Erythroblast (primary cell): ENCODE measurements around the gene CFAP410.

Experiments used
- GATA1 ChIP-seq: IDR thresholded peaks from 2 replicates; pipeline ENCODE4 v1.6.1; 2011; ENCODE audit warnings: low read depth, mild to moderate bottlenecking, control low read depth, low read length, moderate library complexity
- POLR2A ChIP-seq: IDR thresholded peaks from 2 replicates; pipeline ENCODE4 v1.6.1; 2011; ENCODE audit warnings: mild to moderate bottlenecking, low read length

GRCh38 chr21:44356636-44357035 lies 17.4 kb upstream of the CFAP410 start:
- TF ChIP-seq POLR2A: no peak
- TF ChIP-seq GATA1: no peak
